ENCODE data around the gene ECI1.
"Not testable (repeated sequence)": the region's sequence is repeated elsewhere in the genome, so short reads cannot be mapped to it uniquely, and the experiment has no call there.

Gene ECI1

DNA sequence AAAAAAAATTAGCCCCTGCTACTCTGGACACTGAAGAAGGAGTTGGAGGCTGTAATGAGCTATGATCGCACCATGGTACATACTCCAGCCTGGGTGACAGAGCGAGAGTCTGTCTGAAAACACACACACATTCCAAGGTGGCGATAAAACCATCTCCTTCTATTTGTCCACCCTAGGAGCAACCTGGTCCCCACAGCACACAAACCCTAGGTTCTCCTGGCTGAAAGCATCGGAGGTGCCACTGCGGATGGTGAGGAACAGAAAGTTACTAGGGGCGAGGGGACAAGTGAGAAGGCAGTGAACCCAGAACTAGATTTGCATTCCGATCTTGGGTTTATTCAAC is 1.4 kb upstream of the ECI1 start:
- no peak for DNase-seq

DNA sequence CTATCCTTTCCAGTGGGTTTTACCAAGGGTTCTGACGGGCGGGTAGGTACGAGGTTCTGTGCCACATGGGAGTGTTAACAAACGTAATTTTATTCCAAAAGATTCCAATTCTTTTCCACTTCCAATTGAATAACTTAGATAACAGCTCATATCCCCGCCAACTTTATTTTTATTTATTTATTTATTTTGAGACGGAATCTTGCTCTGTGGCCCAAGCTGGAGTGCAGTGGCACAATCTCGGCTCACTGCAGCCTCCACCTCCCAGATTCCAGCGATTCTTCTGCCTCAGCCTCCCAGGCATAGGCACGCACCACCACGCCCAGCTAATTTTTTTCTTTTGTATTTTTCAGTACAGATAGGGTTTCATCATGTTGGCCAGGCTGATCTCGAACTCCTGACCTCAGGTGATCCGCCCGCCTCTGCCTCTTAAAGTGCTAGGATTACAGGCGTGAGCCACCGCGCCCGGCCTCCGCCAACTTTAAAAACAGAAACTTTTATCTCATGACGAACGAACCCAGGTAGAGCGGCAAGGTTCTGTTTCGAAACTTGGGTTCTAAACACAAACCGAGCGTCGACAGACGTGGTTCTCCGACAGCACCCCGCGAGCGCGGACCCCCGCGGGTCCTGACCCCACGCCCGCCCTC is 613 bp downstream of the ECI1 start:
- DNase-seq: no peak

DNA sequence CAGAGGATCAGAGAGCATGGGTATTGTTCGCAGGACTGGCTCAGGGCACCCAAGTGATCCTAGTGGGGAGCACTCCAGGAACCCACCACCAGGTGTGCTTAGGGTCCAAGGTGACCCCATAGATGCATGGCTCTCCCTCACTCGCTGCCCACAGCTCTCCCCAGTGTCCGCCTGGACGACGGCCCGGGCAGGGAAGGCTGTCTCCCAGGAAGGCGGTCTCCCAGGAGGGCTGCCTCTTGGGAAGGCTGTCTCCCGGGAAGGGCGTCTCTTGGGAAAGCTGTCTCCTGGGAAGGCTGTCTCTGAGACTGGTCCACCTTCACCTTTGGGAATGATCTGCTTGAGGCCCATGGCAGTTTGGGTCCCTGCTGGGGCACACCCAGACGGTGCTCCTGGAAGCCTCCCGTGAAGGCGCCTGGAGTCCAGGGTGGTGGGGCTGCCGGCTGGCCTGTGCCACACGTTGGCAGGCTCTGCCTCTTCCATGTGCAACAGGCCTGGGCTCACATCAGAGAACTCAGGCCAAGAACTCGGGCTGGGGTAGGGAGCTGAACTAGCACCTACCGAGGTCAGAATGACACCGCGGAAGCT is 5.0 kb downstream of the ECI1 start:
- no peak for DNase-seq

DNA sequence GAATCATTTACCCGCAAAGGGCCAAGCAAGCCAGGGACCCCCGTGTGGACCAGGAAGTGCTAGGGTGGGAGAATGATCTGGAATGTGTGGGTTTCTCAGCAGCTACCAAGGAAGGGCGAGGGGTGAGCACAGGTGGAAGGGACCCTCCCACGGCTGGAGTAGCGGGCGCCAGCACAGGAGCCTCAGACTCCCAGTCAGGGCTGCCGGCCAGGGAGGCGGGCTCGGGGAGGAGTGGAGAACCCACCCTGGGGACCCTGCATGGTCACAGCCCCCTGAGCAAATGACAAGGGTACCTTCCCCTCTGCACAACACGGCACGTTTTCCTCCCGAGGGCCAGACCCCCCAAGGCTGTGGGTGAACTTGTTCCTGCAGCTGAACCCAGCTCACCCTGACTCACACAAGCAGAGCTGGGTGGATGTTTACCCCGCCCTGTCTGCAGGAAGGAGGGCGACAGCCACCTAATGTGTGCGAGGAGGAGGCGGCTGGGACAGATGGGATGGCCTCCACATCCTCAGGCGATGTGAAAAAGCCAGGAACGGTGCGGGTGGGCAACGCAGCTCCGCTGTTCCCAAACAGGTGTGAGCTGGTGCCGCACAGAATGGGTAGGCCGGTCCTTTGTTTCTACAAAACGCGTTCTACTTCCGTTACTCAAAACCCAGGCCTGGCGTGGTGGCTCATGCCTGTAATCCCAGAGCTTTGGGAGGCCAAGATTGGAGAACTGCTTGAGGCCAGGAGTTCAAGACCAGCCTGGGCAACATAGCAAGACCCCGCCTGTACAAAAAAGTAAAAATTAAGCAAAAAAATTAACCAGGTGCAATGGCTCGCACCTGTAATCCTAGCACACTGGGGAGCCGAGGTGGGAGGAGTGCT is 6.2 kb downstream of the ECI1 start:
- DNase-seq: no peak

DNA sequence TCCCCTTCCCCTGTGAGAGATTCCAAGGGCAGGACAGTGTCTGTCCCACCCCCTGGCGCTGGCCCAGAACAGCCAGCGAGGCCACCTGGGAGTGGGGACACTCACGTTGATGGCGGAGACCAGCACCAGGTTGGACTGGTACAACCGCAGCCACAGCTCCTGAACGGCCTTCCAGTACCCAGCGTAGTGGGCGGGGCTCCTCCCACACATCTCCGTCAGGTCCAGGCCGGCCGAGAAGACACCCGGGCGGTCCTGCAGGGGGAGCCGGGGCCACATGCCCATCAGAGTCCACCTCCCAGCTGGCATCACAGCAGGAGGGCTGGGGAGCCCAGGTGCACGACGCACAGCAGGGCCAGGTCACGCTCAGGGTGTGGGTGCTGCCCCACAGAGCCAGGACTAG is 7.1 kb downstream of the ECI1 start:
- no peak for DNase-seq

DNA sequence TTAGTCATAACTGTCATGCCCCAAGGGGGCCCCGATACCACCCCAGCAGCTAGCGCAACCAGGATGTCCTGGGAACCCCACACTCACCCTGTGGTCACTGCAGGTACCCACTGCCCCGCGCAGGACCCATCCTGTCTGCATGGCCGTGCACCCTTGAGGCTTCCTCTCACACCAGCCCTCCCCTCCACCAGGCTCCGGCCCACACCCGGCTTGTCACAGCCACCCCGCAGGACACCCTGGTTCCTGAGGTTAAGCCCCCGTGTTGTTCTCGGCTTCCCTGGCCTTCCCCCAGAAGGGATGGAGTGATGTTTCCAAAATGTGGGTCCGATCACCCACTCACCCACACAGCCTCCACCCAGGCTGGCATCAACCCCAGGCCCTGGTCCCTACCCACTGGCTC is 7.6 kb downstream of the ECI1 start:
- DNase-seq: no peak

DNA sequence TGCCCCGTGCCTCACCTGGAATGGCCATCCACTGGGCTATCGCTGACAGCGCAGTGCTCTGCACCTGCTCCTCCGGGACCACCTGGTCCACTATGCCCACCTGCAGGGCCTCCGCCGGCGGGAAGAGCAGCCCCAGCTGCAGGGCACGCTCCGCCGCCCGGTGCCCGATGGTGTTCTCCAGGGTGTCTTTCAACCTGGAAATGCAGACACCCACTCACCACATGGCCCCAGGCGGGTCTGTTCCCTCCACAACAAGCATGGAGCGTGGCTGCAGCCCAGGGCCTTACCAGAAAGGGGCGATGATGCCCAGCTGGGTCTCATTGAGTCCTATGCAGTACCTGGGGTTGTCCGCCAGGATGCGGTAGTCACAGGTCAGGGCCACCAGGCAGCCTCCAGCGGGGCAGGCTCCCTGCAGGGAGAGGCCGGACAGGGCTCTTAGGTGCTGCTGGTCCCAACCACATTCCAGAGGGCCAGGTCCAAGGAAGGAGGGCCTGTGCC is 8.3 kb downstream of the ECI1 start:
- no peak for DNase-seq

DNA sequence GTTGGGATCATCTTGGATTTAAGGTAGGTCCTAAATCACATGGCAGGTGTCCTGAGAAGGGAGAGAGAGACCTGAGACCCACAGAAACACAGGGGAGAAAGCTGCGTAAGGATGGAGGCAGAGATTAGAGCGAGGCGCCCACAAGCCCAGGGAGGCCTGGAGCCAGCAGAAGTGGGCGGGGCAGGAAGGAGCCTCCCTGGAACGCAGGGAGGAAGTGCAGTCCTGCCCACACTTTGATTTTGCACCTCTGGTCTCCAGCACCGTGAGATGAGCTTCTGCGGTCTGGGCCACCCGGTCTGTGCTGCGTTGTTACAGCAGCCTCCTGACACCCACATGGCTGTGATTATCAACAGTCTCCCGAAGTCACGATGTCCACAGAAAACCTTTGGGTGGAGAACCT is 8.8 kb downstream of the ECI1 start:
- DNase-seq: no peak

DNA sequence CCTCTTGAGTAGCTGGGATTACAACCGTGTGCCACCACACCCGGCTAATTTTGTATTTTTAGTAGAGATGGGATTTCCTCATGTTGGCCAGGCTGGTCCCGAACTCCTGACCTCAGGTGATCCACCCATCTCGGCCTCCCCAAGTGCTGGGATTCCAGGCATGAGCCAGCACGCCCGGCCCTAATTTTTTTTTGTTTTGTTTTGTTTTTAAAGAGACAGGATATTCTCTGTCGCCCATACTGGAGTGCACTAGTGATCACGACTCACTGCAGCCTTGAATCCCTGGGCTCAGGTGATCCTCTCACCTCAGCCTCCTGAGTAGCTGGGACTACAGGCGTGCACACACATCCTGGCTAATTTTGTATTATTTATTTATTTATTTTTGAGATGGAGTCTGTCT is 11.1 kb downstream of the ECI1 start:
- not testable (repeated sequence) for DNase-seq

DNA sequence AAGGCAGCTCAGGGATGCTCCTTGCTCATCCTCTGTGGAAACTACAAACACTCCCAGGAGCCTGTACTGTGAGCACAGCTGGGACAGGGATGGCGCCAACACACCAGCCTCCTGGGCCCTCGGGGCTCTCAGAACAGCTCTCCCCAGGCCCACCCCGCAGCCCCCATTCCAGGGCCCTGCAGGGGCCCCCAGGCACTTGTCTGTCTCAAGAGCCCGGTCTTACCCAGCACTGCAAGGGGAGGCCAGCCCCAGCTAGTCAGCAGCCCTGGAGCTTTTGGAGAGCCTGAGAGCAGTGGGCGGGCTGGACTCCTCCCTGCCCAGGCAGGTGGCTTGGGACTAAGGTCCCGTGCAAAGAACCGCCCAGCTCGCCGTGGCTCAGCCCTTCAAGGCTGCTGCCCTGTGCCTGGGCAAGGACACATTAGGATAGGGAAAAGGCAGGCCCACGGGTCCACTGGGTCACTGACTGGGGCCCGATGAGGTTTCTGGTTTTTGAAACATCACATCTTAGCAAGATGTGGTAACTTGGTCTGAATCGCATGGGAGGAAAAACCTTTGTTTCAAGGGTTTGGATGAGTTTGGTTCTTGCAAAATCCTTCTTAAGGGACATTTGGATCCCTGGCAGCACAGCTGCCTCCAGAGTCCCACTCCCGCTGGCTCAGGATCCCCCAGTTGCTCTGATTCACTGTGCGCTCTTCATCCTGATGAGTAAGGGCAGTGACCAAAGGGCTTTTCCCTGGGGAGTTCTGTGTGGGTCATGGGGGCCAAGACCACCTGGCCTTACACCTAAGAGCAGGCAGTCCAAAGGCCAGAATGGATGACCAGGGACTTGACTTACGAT is 12.3 kb downstream of the ECI1 start:
- DNase-seq: no peak

DNA sequence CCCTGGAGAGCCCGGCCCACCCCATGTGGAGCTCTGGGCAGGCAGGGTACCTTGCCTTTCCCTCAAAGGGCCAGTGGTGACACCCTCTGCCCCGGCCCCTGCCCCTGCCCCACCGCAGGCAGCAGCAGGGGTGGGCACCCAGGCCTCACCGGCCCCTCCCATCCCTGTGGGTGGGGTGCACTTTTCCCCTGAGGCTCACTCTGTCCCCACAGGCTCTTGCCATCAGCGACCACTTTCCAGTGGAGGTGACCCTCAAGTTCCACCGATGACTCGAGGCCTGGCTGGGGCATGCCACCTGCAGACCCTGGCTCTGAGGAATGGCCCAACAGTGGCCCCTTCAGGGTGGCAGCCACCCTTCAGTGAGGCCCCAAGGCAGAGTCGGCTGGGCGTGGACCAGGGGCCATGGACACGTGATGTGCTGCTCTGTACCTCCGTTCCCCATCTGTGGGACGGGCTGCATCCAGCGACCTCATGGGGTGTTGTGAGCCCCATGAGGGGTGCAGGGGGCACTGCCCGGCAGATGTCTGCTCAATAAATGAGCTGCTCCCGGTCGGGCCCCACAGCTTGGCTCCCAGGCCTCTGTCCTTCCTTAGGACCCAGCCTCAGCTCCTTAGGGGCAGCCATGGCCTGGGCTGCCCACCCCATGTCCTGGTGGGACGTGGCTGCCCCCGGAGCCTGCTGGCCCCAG is 13.1 kb downstream of the ECI1 start:
- no peak for DNase-seq

DNA sequence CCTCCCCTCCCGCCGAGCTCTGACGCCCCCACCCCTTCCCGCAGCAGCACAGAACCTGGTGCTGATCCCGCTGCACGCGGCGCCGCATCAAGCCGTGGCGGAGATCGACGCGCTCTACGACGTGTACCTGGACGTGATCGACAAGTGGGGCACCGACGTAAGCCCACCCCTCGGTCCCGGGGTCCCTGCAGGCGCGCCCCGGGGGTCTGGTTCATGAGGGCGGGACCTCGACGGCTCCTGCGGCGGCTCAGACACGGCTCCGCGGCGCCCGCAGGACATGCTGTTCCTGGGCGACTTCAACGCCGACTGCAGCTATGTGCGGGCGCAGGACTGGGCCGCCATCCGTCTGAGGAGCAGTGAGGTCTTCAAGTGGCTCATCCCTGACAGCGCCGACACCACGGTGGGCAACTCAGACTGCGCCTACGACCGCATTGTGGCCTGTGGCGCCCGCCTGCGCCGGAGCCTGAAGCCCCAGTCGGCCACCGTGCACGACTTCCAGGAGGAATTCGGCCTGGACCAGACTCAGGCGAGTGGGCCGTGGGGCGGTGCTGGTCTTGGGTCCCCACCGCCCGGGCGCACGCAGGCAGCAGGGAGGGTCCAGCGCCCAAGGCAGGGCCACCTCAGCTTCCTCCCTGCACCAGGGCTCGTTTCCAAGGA is 13.8 kb downstream of the ECI1 start:
- no peak for DNase-seq

DNA sequence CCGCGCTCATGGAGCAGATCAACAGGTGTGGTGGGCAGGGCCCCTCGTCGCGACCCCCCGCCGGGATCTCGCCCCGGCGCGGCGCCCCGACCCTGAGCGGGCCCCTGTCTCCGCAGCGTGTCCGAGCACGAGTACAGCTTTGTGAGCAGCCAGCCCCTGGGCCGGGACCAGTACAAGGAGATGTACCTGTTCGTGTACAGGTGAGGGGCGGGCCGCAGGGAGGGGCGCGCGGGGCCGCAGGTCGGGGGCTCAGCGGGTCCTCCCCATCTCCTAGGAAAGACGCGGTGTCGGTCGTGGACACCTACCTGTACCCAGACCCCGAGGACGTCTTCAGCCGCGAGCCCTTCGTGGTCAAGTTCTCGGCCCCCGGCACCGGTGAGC is 14.3 kb downstream of the ECI1 start:
- no peak for DNase-seq

DNA sequence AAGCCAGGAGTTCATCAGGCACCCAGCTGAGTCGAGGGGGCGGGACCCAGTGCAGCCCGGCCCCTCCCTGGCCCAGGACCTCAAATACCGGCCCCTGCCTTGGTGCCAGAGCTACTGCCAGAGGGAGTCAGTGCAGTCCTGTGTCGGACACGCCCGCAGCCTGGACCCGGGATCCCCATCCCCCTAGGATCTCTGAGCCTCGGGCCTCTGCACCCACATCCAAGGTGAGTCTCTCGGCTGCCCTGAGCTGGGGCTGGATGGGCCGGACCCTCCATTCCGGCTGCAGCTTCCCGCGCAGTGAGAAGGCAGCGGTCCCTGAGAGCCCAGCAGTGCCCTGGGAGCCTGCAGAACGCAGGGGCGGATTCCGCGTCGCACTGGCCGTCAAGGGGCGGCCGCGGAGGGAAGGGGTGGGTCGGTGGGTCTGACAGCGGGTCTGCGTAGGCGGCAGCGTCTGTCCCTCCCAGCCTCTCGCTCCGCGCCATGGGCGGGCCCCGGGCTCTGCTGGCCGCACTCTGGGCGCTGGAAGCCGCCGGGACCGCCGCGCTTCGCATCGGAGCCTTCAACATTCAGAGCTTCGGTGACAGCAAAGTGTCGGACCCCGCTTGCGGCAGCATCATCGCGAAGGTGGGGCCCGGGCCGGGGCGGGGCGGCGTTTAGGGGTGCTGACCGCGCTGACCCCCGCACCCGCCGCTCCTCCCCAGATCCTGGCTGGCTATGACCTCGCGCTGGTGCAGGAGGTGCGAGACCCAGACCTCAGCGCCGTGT is 14.9 kb downstream of the ECI1 start, which contains the start of gene DNASE1L2:
Gene DNASE1L2, plus strand, starts transcription at position 108 of the 765 bp plus-strand sequence. Its CDS starts 373 bp downstream, at position 481.
- no peak for DNase-seq

DNA sequence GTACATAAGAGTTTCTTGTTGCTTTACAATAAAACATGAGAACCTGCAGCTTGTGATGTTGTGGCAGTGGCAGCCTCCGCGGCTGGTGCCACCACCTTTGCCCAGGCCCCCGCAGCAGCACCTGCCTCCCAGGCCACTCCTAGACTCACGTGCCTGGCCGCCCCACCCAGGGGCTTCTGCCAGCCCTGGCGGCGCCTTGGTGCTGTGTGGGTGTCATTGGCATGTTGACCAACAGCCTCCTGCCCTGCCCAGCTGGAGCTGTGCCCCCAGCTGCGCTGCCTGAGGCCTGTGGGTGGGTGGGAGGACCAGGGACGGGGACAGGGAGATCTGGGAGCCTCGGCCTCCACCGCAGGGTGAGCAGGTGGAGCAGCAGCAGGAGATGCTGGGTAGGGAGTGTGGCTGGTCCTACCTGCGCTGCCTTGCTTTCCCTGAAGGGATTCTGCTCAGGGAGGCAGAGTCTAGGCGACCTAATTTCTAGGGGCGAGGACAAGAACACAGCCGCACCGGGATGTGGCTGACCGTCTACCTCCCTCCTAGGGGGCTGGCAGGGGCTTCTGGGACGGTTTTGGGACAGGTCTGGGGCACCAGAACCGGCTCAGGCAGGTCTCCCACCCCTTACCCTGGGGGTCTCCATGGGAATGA is 15.6 kb downstream of the ECI1 start:
- no peak for DNase-seq

DNA sequence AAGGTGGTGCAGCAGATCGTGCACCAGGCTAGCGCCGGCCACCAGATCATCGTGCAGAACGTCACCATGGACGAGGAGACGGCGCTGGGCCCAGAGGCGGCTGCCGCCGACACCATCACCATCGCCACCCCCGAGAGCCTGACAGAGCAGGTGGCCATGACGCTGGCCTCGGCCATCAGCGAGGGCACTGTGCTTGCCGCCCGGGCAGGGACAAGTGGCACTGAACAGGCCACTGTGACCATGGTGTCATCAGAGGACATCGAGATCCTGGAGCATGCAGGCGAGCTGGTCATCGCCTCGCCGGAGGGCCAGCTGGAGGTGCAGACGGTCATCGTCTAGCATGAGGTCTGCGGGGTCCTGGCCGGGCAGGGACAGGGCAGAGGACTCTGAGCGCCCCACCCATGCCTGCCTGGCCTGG is 16.1 kb downstream of the ECI1 start:
- no peak for DNase-seq

DNA sequence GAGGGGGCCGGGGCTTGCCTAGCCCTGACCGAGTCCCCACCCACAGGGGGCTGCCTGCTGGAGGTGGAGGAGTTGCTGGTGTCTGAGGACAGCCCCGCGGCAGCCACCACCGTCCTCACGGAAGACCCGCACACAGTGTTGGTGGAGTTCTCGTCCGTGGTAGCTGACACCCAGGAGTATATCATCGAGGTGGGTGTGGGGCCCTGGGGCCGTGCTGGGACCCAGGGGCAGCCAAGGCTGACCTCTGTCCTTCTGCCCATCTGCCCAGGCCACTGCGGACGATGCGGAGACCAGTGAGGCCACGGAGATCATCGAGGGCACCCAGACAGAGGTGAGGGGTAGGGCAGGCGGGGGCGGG is 16.6 kb downstream of the ECI1 start:
- DNase-seq: no peak

DNA sequence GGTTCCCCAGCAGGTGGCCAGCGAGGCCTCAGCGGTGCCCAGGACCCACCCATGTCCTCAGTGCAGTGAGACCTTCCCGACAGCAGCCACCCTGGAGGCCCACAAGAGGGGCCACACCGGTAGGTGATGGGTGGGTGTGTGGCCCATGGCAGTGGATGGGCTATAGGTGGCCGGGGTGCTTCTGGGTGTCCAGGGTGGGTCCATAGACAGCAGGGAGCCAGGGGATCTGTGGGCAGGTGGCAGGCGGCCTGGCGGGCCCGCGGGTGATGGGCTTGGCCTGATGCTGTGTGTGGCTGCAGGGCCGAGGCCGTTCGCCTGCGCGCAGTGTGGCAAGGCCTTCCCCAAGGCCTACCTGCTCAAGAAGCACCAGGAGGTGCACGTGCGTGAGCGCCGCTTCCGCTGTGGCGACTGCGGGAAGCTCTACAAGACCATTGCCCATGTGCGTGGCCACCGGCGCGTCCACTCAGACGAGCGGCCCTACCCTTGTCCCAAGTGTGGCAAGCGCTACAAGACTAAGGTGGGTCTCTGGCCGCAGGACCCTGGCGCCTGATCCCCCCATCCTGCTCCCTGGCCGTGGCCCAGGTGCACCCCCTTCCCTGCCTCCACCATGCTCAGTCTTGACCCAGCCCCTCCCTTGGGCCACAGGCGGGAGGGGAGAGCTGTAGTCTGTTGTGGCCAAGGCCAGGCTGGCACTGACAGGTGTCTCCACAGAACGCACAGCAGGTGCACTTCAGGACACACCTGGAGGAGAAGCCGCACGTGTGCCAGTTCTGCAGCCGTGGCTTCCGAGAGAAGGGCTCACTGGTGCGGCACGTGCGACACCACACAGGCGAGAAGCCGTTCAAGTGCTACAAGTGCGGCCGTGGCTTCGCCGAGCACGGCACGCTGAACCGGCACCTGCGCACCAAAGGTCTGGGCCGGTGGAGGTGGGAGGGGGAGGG is 17.2 kb downstream of the ECI1 start:
- no peak for DNase-seq

DNA sequence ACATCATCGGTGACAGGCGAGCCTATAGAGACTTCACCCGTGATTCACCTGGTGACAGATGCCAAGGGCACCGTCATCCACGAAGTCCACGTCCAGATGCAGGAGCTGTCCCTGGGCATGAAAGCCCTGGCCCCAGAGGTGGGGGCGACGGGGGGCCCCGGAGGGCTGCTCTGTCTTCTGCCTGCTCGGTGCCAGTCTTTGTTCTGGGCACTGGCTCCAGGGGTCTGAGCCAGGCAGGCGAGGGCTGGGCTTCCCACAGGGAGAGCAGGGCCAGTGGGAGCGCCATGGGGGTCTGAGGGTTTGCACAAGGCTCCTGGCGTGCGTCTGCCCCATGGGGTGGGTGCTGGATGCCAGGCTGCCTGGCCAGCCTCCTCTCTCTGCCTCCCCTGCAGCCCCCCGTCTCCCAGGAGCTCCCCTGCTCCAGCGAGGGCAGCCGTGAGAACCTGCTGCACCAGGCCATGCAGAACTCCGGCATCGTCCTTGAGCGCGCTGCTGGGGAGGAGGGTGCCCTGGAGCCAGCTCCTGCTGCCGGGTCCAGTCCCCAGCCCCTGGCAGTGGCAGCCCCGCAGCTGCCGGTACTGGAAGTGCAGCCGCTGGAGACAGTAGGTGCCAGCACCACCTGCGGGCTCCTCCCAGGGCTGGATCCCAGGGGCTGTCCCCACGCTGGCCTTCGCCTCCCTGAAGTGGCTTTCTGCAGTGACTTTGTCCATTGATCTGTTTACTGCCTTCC is 18.2 kb downstream of the ECI1 start:
- DNase-seq: no peak

Measured in GDM1 (cell line).